GM13976 (cell line): Measurements from ENCODE around the gene PEX6.

ENCODE experiments used
- DNase-seq: peaks from one replicate; pipeline ENCODE4 v3.0.0; 2012; ENCODE audit warnings: low spot score
- CTCF ChIP-seq: IDR thresholded peaks from 2 replicates; pipeline ENCODE4 v1.5.1; 2012; ENCODE audit warnings: borderline replicate concordance, mild to moderate bottlenecking; ENCODE audit not compliant: insufficient read depth; ENCODE audit errors: extremely low read depth, missing control alignments, control extremely low read depth
- in situ Hi-C: fragments of 300-500 bp; cut with MboI; formaldehyde crosslinking; loops from one replicate; pipeline ENCODE4 v1.12.0; 2022; ENCODE audit warnings: low sequenced_read_pairs, mixed read lengths, inconsistent platforms; ENCODE audit not compliant: unreplicated experiment

PEX6 gene

GRCh38 chr6:42996513-42996912, 17.5 kb upstream of the PEX6 start:
- no peak for TF ChIP-seq CTCF
- no peak for DNase-seq
- in situ Hi-C loops = no loop called here

GRCh38 chr6:42993445-42993844, 14.5 kb upstream of the PEX6 start:
- DNase-seq = no peak
- TF ChIP-seq CTCF = no peak
- in situ Hi-C loops = no loop called here

- in situ Hi-C loops = no loop called here
- no peak for TF ChIP-seq CTCF
- no peak for DNase-seq
Measured at GRCh38 chr6:42989923-42990322, 10.9 kb upstream of the PEX6 start.

GRCh38 chr6:42988486-42989020, 9.6 kb upstream of the PEX6 start:
- TF ChIP-seq CTCF = no peak
- in situ Hi-C loops = no loop called here
- no peak for DNase-seq

- in situ Hi-C loops = no loop called here
- TF ChIP-seq CTCF = no peak
- no peak for DNase-seq
Measured at GRCh38 chr6:42987533-42988451, 8.8 kb upstream of the PEX6 start.

GRCh38 chr6:42984924-42985475, 6.0 kb upstream of the PEX6 start:
- TF ChIP-seq CTCF = no peak
- no peak for DNase-seq
- in situ Hi-C loops = no loop called here
